Muscle of leg (tissue), 11 donors: ENCODE results near the gene C9orf50. TPM values are rescaled to one million over a fixed set of nuclear protein-coding genes. Genes with fewer than 3 reads are reported as not detected.
"Not testable (repeated sequence)": the region's sequence is repeated elsewhere in the genome, so short reads cannot be mapped to it uniquely, and the experiment has no call there.

Source experiments
- DNase-seq: peaks from one replicate; pipeline ENCODE4 v3.0.0; 2013
- H3K27ac ChIP-seq: one replicate; pipeline ENCODE4 v1.5.1; 2013; ENCODE audit warnings: mild to moderate bottlenecking, low read length, control low read depth
- H3K27me3 ChIP-seq: one replicate; pipeline ENCODE4 v1.6.1; 2013; ENCODE audit warnings: low read length; ENCODE audit not compliant: control insufficient read depth, insufficient read depth
- H3K36me3 ChIP-seq: one replicate; pipeline ENCODE4 v1.6.1; 2013; ENCODE audit warnings: low read length; ENCODE audit not compliant: control insufficient read depth, insufficient read depth
- H3K4me1 ChIP-seq: one replicate; pipeline ENCODE4 v1.6.1; 2013; ENCODE audit warnings: low read length; ENCODE audit not compliant: control insufficient read depth, insufficient read depth
- H3K4me3 ChIP-seq: one replicate; pipeline ENCODE4 v1.5.1; 2013; ENCODE audit warnings: low read length, control low read depth
- H3K9me3 ChIP-seq: replicated peaks from 2 replicates; pipeline ENCODE4 v1.6.1; 2013; ENCODE audit warnings: low read depth, low read length; ENCODE audit not compliant: control insufficient read depth
- WGBS: methylation state at CpG from one replicate; pipeline ENCODE4 v1.1.5; 2013; ENCODE audit warnings: missing lambda C conversion rate; ENCODE audit not compliant: insufficient coverage; 5-methylcytosine and 5-hydroxymethylcytosine counted together
- polyA plus RNA-seq, 8 donors: library from polyadenylated mRNA; unstranded; fragments of 120-200 nt; gene quantifications; one replicate each; pipeline versions ENCODE4 v1.2.1 to v1.2.3, GENCODE V29; 2013; ENCODE audit warnings: inconsistent platforms in 1 of 8, low replicate concordance in 1 of 8; ENCODE audit not compliant: insufficient read length in 8 of 8, insufficient read depth in 1 of 8
- total RNA-seq: library from RNA; stranded (reverse); fragments of 120-200 nt; gene quantifications from one replicate; pipeline ENCODE4 v1.2.4, GENCODE V29; 2013

Gene C9orf50
- total and polyA plus RNA-seq, 9 donors = 0.15 to 0.26 (median 0.19) TPM; not detected in 5

DNA sequence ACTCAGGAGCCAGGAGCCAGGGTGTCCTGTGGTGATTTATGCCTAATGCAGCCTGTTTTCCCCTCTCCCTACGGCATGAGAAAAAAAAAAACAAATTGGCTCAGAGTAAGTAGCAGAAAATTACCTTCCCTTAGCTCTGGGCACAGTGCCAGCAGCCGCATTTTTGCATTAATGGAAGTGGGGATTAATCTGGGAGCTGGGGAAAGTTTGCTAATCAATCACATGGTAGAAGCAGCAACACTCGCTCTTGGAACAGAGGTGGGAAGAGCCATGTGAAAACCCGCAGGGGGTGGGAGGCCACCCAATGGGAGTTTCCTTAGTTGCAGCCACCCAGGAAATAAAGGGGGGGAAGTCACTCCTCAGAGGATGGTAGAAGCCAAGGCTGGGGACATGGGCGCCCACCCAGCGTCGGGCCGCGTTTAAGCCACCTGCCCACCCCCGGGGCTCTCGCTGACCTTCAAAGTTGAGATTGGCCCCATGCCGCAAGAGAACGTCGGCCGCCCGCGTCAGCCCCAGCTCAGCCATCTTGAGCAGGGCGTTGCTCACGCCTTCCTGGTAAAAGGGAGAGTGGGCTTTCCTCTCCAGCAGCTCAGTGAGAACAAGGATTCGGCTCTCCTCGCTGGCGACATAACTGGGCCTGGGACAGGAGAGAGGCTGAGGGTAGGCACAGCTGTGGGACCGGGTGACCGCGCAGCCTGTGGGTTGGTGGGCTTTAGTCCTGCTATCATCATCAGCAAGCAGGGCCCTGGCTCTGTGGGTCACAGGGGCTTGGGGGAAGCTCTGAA lies 19.4 kb upstream of the C9orf50 start:
- Histone ChIP-seq H3K27me3 (no peaks in the 10 kb centered on the region), H3K4me3 (no peak overlapping the region), H3K4me1 (peaks cover 22% of the 10 kb centered on the region), H3K27ac (no peak overlapping the region), H3K9me3 (no peaks in the 10 kb centered on the region), H3K36me3 (peaks cover 34% of the 10 kb centered on the region)
- 71% methylated on average over 24 of the region's 25 CpGs for WGBS
- no peak for DNase-seq

DNA sequence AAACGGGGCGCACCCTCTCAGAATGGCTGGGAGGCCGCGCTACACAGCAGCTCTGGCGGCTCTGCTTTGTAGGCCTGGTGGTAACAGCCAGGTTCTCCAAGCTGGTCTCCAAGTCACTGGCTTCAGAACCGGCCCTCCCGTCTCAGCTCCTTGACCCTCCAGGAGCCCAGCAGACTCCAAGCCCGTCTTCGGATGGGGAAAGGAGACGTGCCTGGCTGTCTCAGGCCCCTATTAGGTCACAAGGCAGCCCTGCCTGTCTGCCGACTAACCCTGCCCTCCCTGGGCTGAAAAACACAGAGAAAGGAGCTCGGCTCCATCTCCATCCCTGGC lies 18.8 kb upstream of the C9orf50 start:
- no peak overlapping the region for H3K4me3 ChIP-seq
- peaks cover 22% of the 10 kb centered on the region for H3K4me1 ChIP-seq
- H3K27ac ChIP-seq = no peak overlapping the region
- DNase-seq = no peak
- peaks cover 39% of the 10 kb centered on the region for H3K36me3 ChIP-seq
- no peaks in the 10 kb centered on the region for H3K27me3 ChIP-seq
- 81% methylated on average over 6 of the region's 12 CpGs for whole genome bisulfite sequencing
- H3K9me3 ChIP-seq = no peaks in the 10 kb centered on the region

DNA sequence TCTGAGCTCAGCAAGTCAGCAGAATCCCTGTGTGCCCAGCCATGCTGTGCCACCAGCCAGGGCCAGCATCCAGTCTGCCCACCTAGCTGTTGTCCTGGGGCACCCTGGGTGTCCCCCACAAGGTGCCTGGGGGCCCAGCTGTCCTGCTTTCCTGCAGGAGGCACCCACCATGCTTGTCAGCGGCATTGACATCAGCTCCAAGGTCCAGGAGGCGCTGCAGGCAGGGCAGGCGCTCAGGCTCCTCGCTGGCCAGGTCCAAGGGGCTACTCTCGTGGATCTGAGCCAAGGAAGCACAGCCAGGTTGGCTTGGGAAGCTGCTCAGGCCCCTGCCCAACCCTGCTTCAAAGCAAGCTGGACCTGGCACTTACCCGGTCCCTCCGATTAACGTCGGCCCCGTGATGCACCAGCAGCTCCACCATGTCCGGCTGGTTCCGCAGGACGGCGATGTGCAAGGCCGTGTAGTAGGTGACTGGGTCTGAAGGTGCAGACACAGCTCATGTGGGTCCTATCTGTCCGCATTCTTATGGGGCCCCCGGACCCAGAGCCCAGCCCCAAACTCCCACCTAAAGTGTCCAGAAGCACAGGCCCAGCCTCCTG lies 18.2 kb upstream of the C9orf50 start:
- 90% methylated on average over 10 of the region's 17 CpGs for WGBS
- Histone ChIP-seq H3K4me3 (no peak overlapping the region), H3K27ac (no peak overlapping the region), H3K27me3 (no peaks in the 10 kb centered on the region), H3K36me3 (peaks cover 44% of the 10 kb centered on the region), H3K4me1 (peaks cover 22% of the 10 kb centered on the region), H3K9me3 (no peaks in the 10 kb centered on the region)
- DNase-seq = no peak

DNA sequence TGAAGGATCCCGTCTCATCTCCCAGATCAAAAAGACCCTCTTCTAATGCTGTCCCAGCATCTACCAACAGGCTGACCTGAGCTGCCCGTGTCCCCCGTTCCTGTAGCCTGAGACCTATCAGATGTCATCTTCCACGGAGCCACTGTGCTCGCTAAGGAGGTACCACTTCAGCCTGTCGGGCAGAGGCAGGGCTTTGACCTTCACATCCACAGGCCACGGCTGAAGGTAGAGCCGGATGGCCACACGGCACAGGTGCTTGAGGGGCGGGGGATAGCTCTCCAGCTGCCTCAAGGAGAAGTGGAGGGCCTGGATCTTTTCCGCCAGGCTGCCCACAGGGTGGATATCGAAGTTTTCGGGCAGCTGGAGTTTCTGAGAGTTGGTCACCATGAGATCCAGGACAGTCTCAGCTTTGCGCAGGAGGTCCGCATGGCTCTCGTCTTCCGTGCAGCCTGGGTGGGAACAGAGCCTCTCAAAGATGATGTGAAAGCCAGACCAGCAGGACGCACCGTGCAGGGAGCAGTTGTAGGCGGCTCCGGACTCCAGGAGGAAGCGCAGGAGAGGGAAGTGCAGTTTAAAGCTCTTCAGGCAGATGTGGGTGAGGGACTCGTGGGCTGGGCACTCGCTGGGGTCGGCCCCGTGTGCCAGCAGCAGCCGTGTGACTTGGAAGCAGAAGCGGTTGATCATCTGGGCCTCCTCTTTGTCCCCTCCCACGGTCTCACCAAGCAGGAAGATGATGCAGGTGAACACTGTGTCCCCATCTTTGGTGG lies 17.0 kb upstream of the C9orf50 start:
- 69% methylated on average over 24 of the region's 29 CpGs for WGBS
- H3K4me3 ChIP-seq = no peak overlapping the region
- no peak overlapping the region for H3K27ac ChIP-seq
- H3K27me3 ChIP-seq = no peaks in the 10 kb centered on the region
- no peak for DNase-seq
- peaks cover 57% of the 10 kb centered on the region for H3K36me3 ChIP-seq
- no peaks in the 10 kb centered on the region for H3K9me3 ChIP-seq
- peaks cover 22% of the 10 kb centered on the region for H3K4me1 ChIP-seq

- Histone ChIP-seq H3K4me3 (no peak overlapping the region), H3K4me1 (peaks cover 18% of the 10 kb centered on the region), H3K27me3 (no peaks in the 10 kb centered on the region), H3K9me3 (no peaks in the 10 kb centered on the region), H3K27ac (no peak overlapping the region), H3K36me3 (peaks cover 64% of the 10 kb centered on the region)
- DNase-seq = no peak
- 70% methylated on average over 5 of the region's 9 CpGs for WGBS
Observed at GRCh38 chr9:129637102-129637501, 16.2 kb upstream of the C9orf50 start.

DNA sequence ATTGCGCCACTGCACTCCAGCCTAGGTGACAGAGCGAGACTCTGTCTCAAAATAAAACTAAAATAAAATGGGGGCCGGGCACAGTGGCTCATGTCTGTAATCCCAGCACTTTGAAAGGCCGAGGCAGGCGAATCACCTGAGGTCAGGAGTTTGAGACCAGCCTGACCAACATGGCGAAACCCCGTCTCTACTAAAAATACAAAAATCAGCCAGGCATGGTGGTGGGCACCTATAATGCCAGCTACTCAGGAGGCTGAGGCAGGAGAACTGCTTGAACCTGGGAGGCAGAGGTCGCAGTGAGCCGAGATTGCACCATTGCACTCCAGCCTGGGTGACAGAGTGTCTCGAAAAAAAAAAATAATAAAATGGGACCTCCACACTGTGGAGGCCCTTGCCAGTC lies 15.4 kb upstream of the C9orf50 start:
- 82% methylated on average over 4 of the region's 10 CpGs for WGBS

DNA sequence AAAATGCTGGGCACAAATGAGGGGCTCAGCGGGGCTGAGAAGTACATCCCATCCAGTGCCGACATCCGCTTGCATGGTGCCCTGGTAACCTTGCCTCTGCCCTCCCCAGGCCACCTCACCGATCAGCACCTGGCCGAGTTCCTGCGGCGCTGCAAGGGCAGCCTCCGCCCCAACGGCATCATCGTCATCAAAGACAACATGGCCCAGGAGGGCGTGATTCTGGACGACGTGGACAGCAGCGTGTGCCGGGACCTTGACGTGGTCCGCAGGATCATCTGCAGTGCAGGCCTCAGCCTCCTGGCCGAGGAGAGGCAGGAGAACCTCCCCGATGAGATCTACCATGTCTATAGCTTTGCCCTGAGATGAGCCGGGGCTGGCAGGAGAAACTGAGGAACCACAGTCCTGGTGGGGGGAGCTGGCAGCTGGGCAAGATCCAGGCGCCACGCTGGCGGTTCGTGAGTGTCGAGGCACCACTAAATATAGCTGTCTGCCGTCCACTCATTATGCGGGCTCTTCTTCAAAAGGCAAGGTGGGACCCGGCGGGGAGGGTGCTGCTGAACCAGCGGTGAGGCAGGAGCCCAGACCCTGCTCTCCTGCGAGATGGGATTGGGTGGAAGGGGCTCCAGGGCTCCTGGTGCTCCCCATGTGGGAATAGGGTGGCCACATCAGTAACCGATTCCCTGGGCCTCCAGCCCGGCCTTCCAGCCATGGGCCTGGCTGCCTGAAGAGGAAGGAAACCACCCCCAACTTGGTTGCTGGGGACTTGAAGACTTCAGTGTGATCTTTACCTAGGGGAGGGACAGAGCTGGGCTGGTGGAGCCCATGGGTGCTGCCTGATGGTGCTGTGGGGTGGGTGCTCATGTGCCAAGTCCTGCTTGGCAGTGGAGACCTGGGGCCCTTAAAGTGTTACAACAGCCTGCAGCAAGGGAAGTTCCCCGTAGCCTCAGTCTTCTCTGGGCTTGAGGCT lies 14.5 kb upstream of the C9orf50 start:
- 90% methylated on average over 30 of the region's 34 CpGs for WGBS
- Histone ChIP-seq H3K4me3 (no peak overlapping the region), H3K27ac (no peak overlapping the region), H3K4me1 (peaks cover 12% of the 10 kb centered on the region), H3K9me3 (no peaks in the 10 kb centered on the region), H3K27me3 (no peaks in the 10 kb centered on the region), H3K36me3 (peaks cover 64% of the 10 kb centered on the region)
- DNase-seq = no peak

More for the DNA sequence above, 15.4 kb upstream of the C9orf50 start:
- H3K27ac ChIP-seq, H3K27me3 ChIP-seq, H3K9me3 ChIP-seq, H3K4me3 ChIP-seq, DNase-seq: not testable (repeated sequence)
- peaks cover 16% of the 10 kb centered on the region for H3K4me1 ChIP-seq
- H3K36me3 ChIP-seq = peaks cover 64% of the 10 kb centered on the region

DNA sequence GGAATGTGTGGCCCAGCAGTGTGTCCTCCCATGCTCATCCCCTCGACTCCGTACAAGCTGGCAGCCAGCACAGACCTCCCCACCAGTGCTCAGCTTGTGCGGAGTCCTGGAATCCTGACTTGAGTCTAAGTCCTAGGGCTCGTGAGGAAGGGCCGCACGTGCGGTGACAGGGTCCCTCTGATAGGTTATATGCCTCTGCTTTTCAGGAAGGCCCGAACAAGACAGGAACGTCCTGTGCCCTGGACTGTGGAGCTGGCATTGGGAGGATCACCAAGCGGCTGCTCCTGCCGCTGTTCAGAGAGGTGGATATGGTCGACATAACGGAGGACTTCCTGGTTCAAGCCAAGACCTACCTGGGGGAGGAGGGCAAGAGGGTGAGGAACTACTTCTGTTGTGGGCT lies 12.9 kb upstream of the C9orf50 start:
- H3K36me3 ChIP-seq = peaks cover 61% of the 10 kb centered on the region
- WGBS = 79% methylated on average over 13 of the region's 13 CpGs
- no peak for DNase-seq

DNA sequence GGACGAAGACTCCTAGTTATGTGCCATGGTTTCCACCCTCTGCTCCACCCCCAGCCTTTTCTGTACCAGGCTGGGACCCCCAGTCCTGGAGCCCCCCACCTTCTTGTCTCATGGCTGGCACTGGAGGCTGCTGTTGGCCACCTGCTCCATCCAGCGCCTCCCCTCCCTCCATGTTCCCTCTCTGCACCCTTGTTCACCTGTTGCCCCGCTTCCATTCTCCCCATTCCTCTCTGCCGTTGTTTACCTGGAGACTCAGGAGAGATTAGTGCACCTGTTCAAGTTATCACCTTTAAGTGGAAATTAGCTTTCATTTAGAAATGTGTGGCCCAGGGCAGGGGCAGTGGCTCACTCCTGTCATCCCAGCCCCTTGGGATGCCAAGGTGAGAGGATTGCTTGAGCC lies 12.3 kb upstream of the C9orf50 start:
- Histone ChIP-seq H3K27ac (no peak overlapping the region), H3K27me3 (no peaks in the 10 kb centered on the region), H3K4me3 (no peak overlapping the region), H3K4me1 (peaks cover 15% of the 10 kb centered on the region), H3K9me3 (no peaks in the 10 kb centered on the region), H3K36me3 (peaks cover 55% of the 10 kb centered on the region)
- DNase-seq = no peak
- 80% methylated on average over 2 of the region's 4 CpGs for WGBS

More for the DNA sequence above, 12.9 kb upstream of the C9orf50 start:
- Histone ChIP-seq H3K4me1 (peaks cover 8% of the 10 kb centered on the region), H3K27ac (no peak overlapping the region), H3K9me3 (no peaks in the 10 kb centered on the region), H3K4me3 (no peak overlapping the region), H3K27me3 (no peaks in the 10 kb centered on the region)
